AG04449 (cell line): ENCODE results near the gene TMEM63A.

Experiments
- CTCF ChIA-PET: fragments of 350-600 bp; formaldehyde crosslinking; extraction: SDS; loops from one replicate; lab custom pipeline; 2021; ENCODE audit warnings: antibody characterized with exemption; lab: Yijun Ruan, JAX
- POLR2A ChIA-PET: fragments of 400-600, 350-600 bp; formaldehyde crosslinking; extraction: SDS; loops from one replicate; lab custom pipeline; 2020; ENCODE audit warnings: antibody characterized with exemption, inconsistent platforms; lab: Yijun Ruan, JAX
- DNase-seq: peaks from one replicate; pipeline ENCODE4 v3.0.0-alpha.2; 2010; ENCODE audit warnings: low read depth, low spot score
- H3K4me3 ChIP-seq: 2 replicates; pipeline ENCODE4 v1.5.1; 2011; ENCODE audit warnings: low read depth, mild to moderate bottlenecking, control low read depth, low read length
- CTCF ChIP-seq: IDR thresholded peaks from one replicate; pipeline ENCODE4 v1.5.1; 2011; ENCODE audit warnings: mild to moderate bottlenecking, moderate library complexity, low read length, control low read depth, inconsistent platforms; ENCODE audit not compliant: insufficient read depth; ENCODE audit errors: missing control alignments

The TMEM63A gene

GRCh38 chr1:225823811-225824261 lies 58.3 kb downstream of the TMEM63A start:
- ChIA-PET CTCF (no interaction called here), POLR2A (no interaction called here)
- no peak for DNase-seq
- no peak overlapping the region for H3K4me3 ChIP-seq
- TF ChIP-seq CTCF = no peak

GRCh38 chr1:225822655-225823403 lies 59.4 kb downstream of the TMEM63A start:
- no peak for DNase-seq
- CTCF ChIA-PET = interaction anchor here (1.5 kb wide), 1 partner anchor 13 kb away, joined by 3 read pairs; no protein-coding TSS in a partner anchor
- TF ChIP-seq CTCF = no peak
- no peak overlapping the region for H3K4me3 ChIP-seq
- POLR2A ChIA-PET = no interaction called here

GRCh38 chr1:225820522-225821120 lies 61.6 kb downstream of the TMEM63A start:
- POLR2A ChIA-PET = no interaction called here
- no peak for TF ChIP-seq CTCF
- no peak overlapping the region for H3K4me3 ChIP-seq
- CTCF ChIA-PET = no interaction called here
- no peak for DNase-seq

GRCh38 chr1:225819346-225820192 lies 62.6 kb downstream of the TMEM63A start:
- CTCF ChIA-PET = no interaction called here
- POLR2A ChIA-PET = no interaction called here
- H3K4me3 ChIP-seq = no peak overlapping the region
- DNase-seq = no peak
- TF ChIP-seq CTCF = no peak

- ChIA-PET POLR2A (interaction anchor here (0.7 kb wide), 1 partner anchor 12 kb away, joined by 5 read pairs; no protein-coding TSS in a partner anchor), CTCF (interaction anchor here (0.7 to 1.4 kb wide), 5 partner anchors 8 to 344 kb away, joined by 3 to 5 read pairs (median 4); partner anchors contain the start of gene EPHX1)
- TF ChIP-seq CTCF = no peak
- H3K4me3 ChIP-seq = no peak overlapping the region
- DNase-seq = no peak
These were observed 64.0 kb downstream of the TMEM63A start for GRCh38 chr1:225818229-225818628.
